Activated CD8-positive, alpha-beta memory T cell treated with anti-CD3 and anti-CD28 coated beads, Interleukin-2, amount 10 ng/mL, durations not matched to agents 7 days and 5 days (primary cell): ENCODE data around the gene ZNF552. TPM values are rescaled to one million over a fixed set of nuclear protein-coding genes. Genes with fewer than 3 reads are reported as not detected.
"Not testable (repeated sequence)": the region's sequence is repeated elsewhere in the genome, so short reads cannot be mapped to it uniquely, and the experiment has no call there.

Source experiments
- ATAC-seq: fragments of 150-1000 bp; cut with Tn5 transposase; one replicate; pipeline ENCODE4 v1.10.0; 2021; ENCODE audit warnings: moderate library complexity
- CTCF ChIA-PET: fragments of 350-600 bp; sonication (Branson Sonifier 250); formaldehyde crosslinking; loops from one replicate; lab custom pipeline; 2021; ENCODE audit warnings: antibody characterized with exemption; lab: Charles Lee
- DNase-seq: peaks from one replicate; pipeline ENCODE4 v3.0.0-alpha.2; 2020
- H3K27ac Mint-ChIP-seq: one replicate; pipeline ENCODE4 v1.8.0; 2021; ENCODE audit warnings: mild to moderate bottlenecking, mixed read lengths
- H3K27me3 Mint-ChIP-seq: one replicate; pipeline ENCODE4 v1.8.0; 2021; ENCODE audit warnings: mixed read lengths
- H3K36me3 Mint-ChIP-seq: one replicate; pipeline ENCODE4 v1.8.0; 2021; ENCODE audit warnings: mild to moderate bottlenecking, mixed read lengths
- H3K4me1 Mint-ChIP-seq: one replicate; pipeline ENCODE4 v1.8.0; 2021; ENCODE audit warnings: mixed read lengths
- H3K4me3 Mint-ChIP-seq: one replicate; pipeline ENCODE4 v1.8.0; 2021; ENCODE audit warnings: mild to moderate bottlenecking, moderate library complexity, mixed read lengths
- H3K9me3 Mint-ChIP-seq: one replicate; pipeline ENCODE4 v1.8.0; 2022; ENCODE audit warnings: low read depth, mixed read lengths
- total RNA-seq, 2 experiments: library from RNA; stranded (reverse); gene quantifications; one replicate each; pipeline ENCODE4 v1.2.3, GENCODE V29; 2021

Gene ZNF552
- 10 to 100 TPM in 1 of 2 experiments, 1 to 10 TPM in 1; 9.7 to 11.1 TPM for total RNA-seq

- DNase-seq (peak; percentile 87), ATAC-seq (peak; percentile 85)
- Mint-ChIP-seq H3K4me1 (peaks cover 40% of the 10 kb centered on the region), H3K9me3 (no peaks in the 10 kb centered on the region), H3K4me3 (peak within 1 kb of the TSS; percentile 90), H3K27ac (peak within 1 kb of the TSS; percentile 88), H3K27me3 (no peaks in the 10 kb centered on the region), H3K36me3 (peaks cover 24% of the 10 kb centered on the region)
- CTCF ChIA-PET = interaction anchor here (1.2 kb wide), 1 partner anchor 133 kb away, joined by 3 read pairs; the partner anchor contains the start of gene ZNF551
Observed at GRCh38 chr19:57814505-57815246, at the start of gene ZNF552. Gene ZNF552 (minus strand): TSS chr19:57814913. CDS start chr19:57814743, 170 bp downstream.

GRCh38 chr19:57862351-57862750 lies 47.6 kb upstream of the ZNF552 start:
- DNase-seq, H3K4me1 Mint-ChIP-seq, CTCF ChIA-PET, H3K27me3 Mint-ChIP-seq, H3K27ac Mint-ChIP-seq, ATAC-seq, H3K4me3 Mint-ChIP-seq: not testable (repeated sequence)
- peaks cover 29% of the 10 kb centered on the region for H3K9me3 Mint-ChIP-seq
- peaks cover 89% of the 10 kb centered on the region for H3K36me3 Mint-ChIP-seq

- Mint-ChIP-seq H3K4me1 (peaks cover 27% of the 10 kb centered on the region), H3K36me3 (peaks cover 65% of the 10 kb centered on the region), H3K9me3 (peaks cover 11% of the 10 kb centered on the region)
- DNase-seq, H3K27ac Mint-ChIP-seq, CTCF ChIA-PET, ATAC-seq, H3K27me3 Mint-ChIP-seq, H3K4me3 Mint-ChIP-seq: not testable (repeated sequence)
Observed at GRCh38 chr19:57854117-57854516, 39.4 kb upstream of the ZNF552 start.

- not testable (repeated sequence) for ATAC-seq, H3K27ac Mint-ChIP-seq, H3K4me3 Mint-ChIP-seq, H3K9me3 Mint-ChIP-seq, DNase-seq, H3K27me3 Mint-ChIP-seq
- CTCF ChIA-PET = interaction anchor here (1.3 kb wide), 1 partner anchor 170 kb away, joined by 3 read pairs; the partner anchor contains the start of gene ZNF551
- Mint-ChIP-seq H3K4me1 (peaks cover 34% of the 10 kb centered on the region), H3K36me3 (peaks cover 54% of the 10 kb centered on the region)
Observed at GRCh38 chr19:57851812-57852603, 37.3 kb upstream of the ZNF552 start.

GRCh38 chr19:57850553-57851017 lies 35.9 kb upstream of the ZNF552 start:
- H3K9me3 Mint-ChIP-seq = peaks cover 5% of the 10 kb centered on the region
- peak overlapping the region; percentile 87 for H3K4me3 Mint-ChIP-seq
- H3K27ac Mint-ChIP-seq = peak overlapping the region; percentile 90
- H3K36me3 Mint-ChIP-seq = peaks cover 49% of the 10 kb centered on the region
- peak; percentile 40 for DNase-seq
- CTCF ChIA-PET = no interaction called here
- no peaks in the 10 kb centered on the region for H3K27me3 Mint-ChIP-seq
- ATAC-seq = no peak
- H3K4me1 Mint-ChIP-seq = peaks cover 40% of the 10 kb centered on the region

GRCh38 chr19:57849666-57850473 lies 35.2 kb upstream of the ZNF552 start, which contains the start of gene ZNF587:
Gene ZNF587 (plus strand): TSS chr19:57849859. CDS start chr19:57850039, 180 bp downstream.
- peak within 1 kb of the TSS; percentile 90 for H3K27ac Mint-ChIP-seq
- H3K4me1 Mint-ChIP-seq = peaks cover 43% of the 10 kb centered on the region
- DNase-seq (peak; percentile 91), ATAC-seq (peak; percentile 99)
- H3K9me3 Mint-ChIP-seq, CTCF ChIA-PET, H3K27me3 Mint-ChIP-seq: not testable (repeated sequence)
- H3K36me3 Mint-ChIP-seq = peaks cover 49% of the 10 kb centered on the region
- peak within 1 kb of the TSS; percentile 87 for H3K4me3 Mint-ChIP-seq

- peak overlapping the region; percentile 87 for H3K4me3 Mint-ChIP-seq
- H3K27me3 Mint-ChIP-seq, H3K9me3 Mint-ChIP-seq, CTCF ChIA-PET, DNase-seq, ATAC-seq: not testable (repeated sequence)
- peaks cover 43% of the 10 kb centered on the region for H3K4me1 Mint-ChIP-seq
- H3K36me3 Mint-ChIP-seq = peaks cover 47% of the 10 kb centered on the region
- H3K27ac Mint-ChIP-seq = peak overlapping the region; percentile 90
Observed at GRCh38 chr19:57849162-57849665, 34.5 kb upstream of the ZNF552 start.

- ATAC-seq, H3K4me3 Mint-ChIP-seq, H3K9me3 Mint-ChIP-seq, CTCF ChIA-PET, DNase-seq, H3K27me3 Mint-ChIP-seq: not testable (repeated sequence)
- Mint-ChIP-seq H3K4me1 (peaks cover 40% of the 10 kb centered on the region), H3K36me3 (peaks cover 44% of the 10 kb centered on the region), H3K27ac (peak overlapping the region; percentile 28)
Observed at GRCh38 chr19:57847164-57847563, 32.5 kb upstream of the ZNF552 start.

GRCh38 chr19:57841122-57841763 lies 26.5 kb upstream of the ZNF552 start:
- no peak for ATAC-seq
- CTCF ChIA-PET = no interaction called here
- Mint-ChIP-seq H3K27ac (no peak overlapping the region), H3K9me3 (no peaks in the 10 kb centered on the region), H3K4me1 (peaks cover 26% of the 10 kb centered on the region), H3K4me3 (no peak overlapping the region), H3K27me3 (no peaks in the 10 kb centered on the region), H3K36me3 (peaks cover 56% of the 10 kb centered on the region)
- no peak for DNase-seq

GRCh38 chr19:57838622-57839191 lies 24.0 kb upstream of the ZNF552 start:
- H3K27me3 Mint-ChIP-seq, H3K4me3 Mint-ChIP-seq, DNase-seq, CTCF ChIA-PET, H3K9me3 Mint-ChIP-seq: not testable (repeated sequence)
- peak; percentile 23 for ATAC-seq
- peaks cover 21% of the 10 kb centered on the region for H3K4me1 Mint-ChIP-seq
- H3K27ac Mint-ChIP-seq = peak overlapping the region; percentile 61
- peaks cover 43% of the 10 kb centered on the region for H3K36me3 Mint-ChIP-seq

- ATAC-seq, H3K4me3 Mint-ChIP-seq, DNase-seq, H3K27me3 Mint-ChIP-seq, H3K9me3 Mint-ChIP-seq, CTCF ChIA-PET, H3K27ac Mint-ChIP-seq: not testable (repeated sequence)
- H3K36me3 Mint-ChIP-seq = peaks cover 34% of the 10 kb centered on the region
- H3K4me1 Mint-ChIP-seq = peaks cover 19% of the 10 kb centered on the region
Observed at GRCh38 chr19:57836991-57837390, 22.3 kb upstream of the ZNF552 start.

GRCh38 chr19:57830071-57830602 lies 15.4 kb upstream of the ZNF552 start, which contains the start of gene ZNF587B:
Gene ZNF587B (plus strand): TSS chr19:57830299. CDS start chr19:57830529, 230 bp downstream.
- Mint-ChIP-seq H3K27me3 (no peaks in the 10 kb centered on the region), H3K27ac (no peak within 1 kb of the TSS), H3K4me3 (peak within 1 kb of the TSS; percentile 28), H3K36me3 (peaks cover 49% of the 10 kb centered on the region), H3K9me3 (no peaks in the 10 kb centered on the region), H3K4me1 (peaks cover 7% of the 10 kb centered on the region)
- DNase-seq (no peak), ATAC-seq (no peak)
- CTCF ChIA-PET = no interaction called here
